ENCODE data around the gene IL9. TPM values are rescaled to one million over a fixed set of nuclear protein-coding genes. Genes with fewer than 3 reads are reported as not detected.

Gene IL9
- total and polyA plus RNA-seq, 2 of the 13 experiments (the other 11 are each of a cell fraction or from before 2014, with no cell fraction given) = not detected

GRCh38 chr5:135887447-135887864 lies 8.2 kb downstream of the IL9 start (continued):
- TF ChIP-seq ZNF800 (CRISPR knock-in tag; IDR thresholded peaks at IDR 0.05) (0 out of 2 replicates have a peak, but pooled peaks have one; percentile 36), HMGXB4 (CRISPR knock-in tag; IDR thresholded peaks at IDR 0.05; ENCODE audit: borderline replicate concordance in 1 of 2, low read depth in 1 of 2) (peak; percentile 54 to 56; a peak in 2 of 4 replicates), NFKB2 (CRISPR knock-in tag; IDR thresholded peaks at IDR 0.05; ENCODE audit: borderline replicate concordance) (0 out of 2 replicates have a peak, but pooled peaks have one; percentile 31), ZFP91 (CRISPR knock-in tag; IDR thresholded peaks at IDR 0.05; ENCODE audit: borderline replicate concordance) (peak; percentile 54; the same call in 1 of the 2 replicates), TERF1 (CRISPR knock-in tag; IDR thresholded peaks at IDR 0.05) (no peak), MEIS2 (CRISPR knock-in tag; IDR thresholded peaks at IDR 0.05) (0 out of 2 replicates have a peak, but pooled peaks have one; percentile 13), ZMYM3 (CRISPR knock-in tag; IDR thresholded peaks at IDR 0.05) (peak; percentile 57; the same call in 1 of the 2 replicates), ZNF512 (CRISPR knock-in tag; IDR thresholded peaks at IDR 0.05) (0 out of 2 replicates have a peak, but pooled peaks have one; percentile 62), ZNF629 (CRISPR knock-in tag; conservative IDR thresholded peaks at IDR 0.05) (peak; percentile 94), SMC3 (IDR thresholded peaks at IDR 0.05; ENCODE audit: low read length) (peak; percentile 95), ZNF143 (CRISPR knock-in tag; IDR thresholded peaks at IDR 0.05) (peak; percentile 21; the same call in 1 of the 2 replicates), DR1 (CRISPR knock-in tag; IDR thresholded peaks at IDR 0.05) (no peak), STAG1 (CRISPR knock-in tag; IDR thresholded peaks at IDR 0.05) (peak; percentile 99), ZFP36 (IDR thresholded peaks at IDR 0.05; ENCODE audit: borderline replicate concordance, low read depth, low read length, partially characterized antibody) (peak; percentile 4), CTCF (CRISPR knock-in tag; IDR thresholded peaks at IDR 0.05) (peak; percentile 93), FOXO1 (CRISPR knock-in tag; IDR thresholded peaks at IDR 0.05) (0 out of 2 replicates have a peak, but pooled peaks have one; percentile 33), KDM2A (CRISPR knock-in tag; IDR thresholded peaks at IDR 0.05; ENCODE audit: borderline replicate concordance, low read depth) (peak; percentile 55; the same call in 1 of the 2 replicates), ZNF607 (CRISPR knock-in tag; IDR thresholded peaks at IDR 0.05; ENCODE audit: borderline replicate concordance) (0 out of 2 replicates have a peak, but pooled peaks have one; percentile 48), TCF7 (IDR thresholded peaks at IDR 0.05; ENCODE audit: low read depth) (no peak)
